Ureter (tissue), 1 donor: ENCODE data around the gene TANC1. TPM values are rescaled to one million over a fixed set of nuclear protein-coding genes. Genes with fewer than 3 reads are reported as not detected.
"Not testable (repeated sequence)": the region's sequence is repeated elsewhere in the genome, so short reads cannot be mapped to it uniquely, and the experiment has no call there.

Experiments used
- DNase-seq: peaks from one replicate; pipeline ENCODE4 v3.0.0-alpha.2; 2020; ENCODE audit warnings: low spot score
- total RNA-seq: library from RNA; stranded (reverse); gene quantifications from one replicate; pipeline ENCODE4 v1.2.4, GENCODE V29; 2023
- donor health status: DM: yes; HTN: yes; CAD: no.

TANC1 gene
- total RNA-seq, 1 donor from 2014 or later, result 62.9 TPM

DNA sequence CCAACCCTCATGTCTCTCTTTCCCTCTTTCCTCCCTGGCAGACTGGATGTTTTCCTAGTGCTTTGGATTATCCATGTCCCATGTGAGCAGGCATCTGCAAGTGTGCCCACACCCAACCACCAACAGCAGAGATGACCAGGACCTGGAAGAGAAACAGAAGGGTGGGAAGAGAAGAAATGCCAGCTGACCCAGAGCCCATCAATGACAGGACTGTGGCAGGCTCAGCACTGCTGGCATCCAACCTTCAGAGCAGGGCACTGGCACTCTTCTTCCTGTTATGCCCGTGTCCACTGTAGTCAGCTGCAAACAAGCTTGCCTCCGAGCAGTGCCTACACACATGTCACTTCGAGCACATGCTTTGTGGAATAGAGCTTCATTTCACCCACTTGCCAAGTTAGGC is 121.1 kb downstream of the TANC1 start:
- DNase-seq, result no peak

DNA sequence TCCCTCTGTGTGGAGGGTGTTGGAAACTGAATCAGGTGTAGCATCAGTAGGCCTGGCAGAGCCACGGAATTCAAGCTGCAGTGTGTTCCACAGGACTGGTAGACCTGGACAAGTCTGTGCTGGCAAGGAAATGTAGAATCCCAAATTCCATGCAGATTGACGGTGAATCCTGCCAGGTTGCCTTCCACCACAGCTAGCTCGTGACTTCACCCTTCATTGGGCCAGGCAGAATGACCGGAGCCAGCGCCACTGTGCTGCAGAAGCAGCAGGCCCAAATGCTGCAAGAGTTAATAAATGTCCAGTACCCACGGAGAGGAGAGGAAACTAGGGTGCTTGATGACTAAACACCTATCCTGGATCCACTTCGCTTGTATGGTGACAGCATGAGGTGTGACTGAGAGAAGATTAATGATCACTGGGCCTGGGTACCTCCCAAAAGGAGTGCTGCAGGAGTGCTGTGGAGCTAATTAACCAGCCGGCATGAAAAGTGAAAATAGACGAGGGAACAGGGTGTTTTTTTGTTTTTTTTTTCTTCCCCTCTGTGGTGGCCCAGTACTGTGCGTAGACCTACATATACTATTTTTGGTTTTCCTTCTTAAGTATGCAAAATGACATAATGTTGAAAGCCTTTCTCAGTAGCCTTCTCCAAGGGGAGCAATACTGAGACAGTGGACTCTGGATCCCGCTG is 122.2 kb downstream of the TANC1 start:
- DNase-seq, result no peak

DNA sequence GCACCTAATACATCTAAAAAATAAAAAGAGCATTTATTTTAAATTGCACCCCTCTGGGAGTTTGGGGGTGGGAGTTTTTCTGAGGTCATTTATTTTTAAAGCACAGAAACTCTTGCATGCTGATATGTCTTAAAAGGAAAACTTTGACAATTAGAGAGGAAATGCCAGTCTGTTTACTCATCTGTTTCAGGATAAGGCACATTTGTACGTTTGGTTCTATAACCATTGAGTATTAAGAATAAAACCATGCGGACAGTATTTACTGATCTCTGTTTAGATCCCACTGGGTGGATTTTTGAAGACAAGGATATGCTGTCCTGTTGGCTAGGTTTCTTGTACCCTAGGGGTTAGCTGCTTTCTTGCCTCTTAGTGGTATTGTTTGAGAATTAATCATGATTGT is 122.9 kb downstream of the TANC1 start:
- no peak for DNase-seq

DNA sequence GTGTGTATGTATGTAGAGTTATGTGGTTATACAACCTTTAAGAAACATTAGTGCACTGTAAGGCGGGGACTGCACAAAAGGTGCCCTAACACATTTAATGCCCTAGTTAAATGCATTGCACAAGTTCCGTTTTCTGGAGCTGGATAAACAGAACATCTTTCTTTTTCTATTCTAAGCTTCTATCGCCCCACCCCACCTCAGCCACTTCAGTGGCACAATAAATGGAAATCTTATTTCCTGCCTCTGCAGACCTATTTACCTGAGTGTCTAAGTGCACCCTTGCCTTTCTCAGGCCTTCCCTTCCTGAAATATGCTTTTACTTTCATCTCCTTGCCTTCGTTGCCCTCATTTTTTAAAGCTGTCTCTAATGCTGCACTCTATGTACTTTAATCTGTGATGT is 123.5 kb downstream of the TANC1 start:
- DNase-seq, result no peak

DNA sequence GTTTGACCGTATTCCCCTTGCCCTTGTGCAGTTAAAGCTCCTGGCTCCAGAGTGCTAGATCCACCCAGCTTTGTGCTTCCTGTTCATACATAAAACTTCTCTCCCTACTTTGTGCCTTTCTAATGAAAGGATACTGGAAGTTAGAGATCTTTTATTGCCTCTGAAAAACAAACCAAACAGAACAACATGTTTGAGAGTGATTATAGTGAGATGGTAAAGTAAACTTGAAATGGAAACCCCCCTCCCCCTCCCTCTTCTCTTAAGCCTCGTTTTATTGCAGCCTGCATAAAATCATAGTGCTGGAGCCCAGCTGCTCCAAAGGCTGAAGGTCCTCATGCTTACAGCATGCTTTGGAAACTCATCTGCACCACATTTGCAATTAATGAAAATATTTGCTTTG is 125.1 kb downstream of the TANC1 start:
- no peak for DNase-seq

DNA sequence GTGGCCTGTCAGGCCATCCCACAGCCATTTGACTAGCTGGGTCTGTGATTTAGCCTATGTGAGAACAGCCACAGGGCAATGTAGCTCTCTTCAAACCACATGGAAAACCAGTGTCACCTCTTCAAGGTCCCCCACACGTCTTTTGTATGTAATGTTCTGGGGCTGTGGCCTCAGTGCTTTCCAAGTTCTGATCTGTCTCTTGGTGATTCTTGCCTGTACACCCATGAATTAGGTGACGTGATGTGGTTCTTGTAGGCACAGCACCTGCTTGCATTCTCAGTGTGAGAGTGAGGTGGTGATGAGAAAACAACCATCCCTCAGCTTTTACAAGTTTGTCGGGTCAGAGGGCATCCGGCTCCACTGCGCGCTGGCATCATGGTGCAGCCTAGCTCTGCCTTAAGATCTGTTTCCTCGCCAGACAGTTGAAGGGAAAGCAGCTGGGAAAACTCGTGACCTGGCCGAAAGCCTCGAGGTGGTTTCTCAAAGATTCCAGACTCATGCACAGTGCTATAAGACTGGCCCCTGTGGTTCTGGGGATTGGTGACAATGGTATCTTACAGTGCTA is 125.8 kb downstream of the TANC1 start:
- peak; percentile 79 for DNase-seq

DNA sequence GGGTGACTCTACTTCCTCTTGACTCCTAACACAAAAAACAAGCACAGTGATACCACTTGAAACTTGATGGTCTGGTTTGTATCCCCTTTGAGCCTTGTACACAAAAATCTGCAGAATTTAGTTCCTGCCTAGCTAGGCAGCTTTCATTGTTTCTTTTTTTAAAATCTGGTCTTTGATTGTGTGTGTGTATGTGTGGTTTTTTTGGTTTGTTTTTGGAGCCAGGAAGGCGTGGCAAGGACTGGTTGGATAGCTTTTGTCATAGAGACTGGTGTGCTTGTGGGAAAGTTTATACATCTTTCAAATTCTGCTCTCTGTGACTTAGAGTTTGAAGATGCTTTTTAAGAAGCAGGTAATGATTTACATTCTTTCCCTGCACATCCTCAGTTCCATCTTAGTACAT is 127.4 kb downstream of the TANC1 start:
- no peak for DNase-seq

DNA sequence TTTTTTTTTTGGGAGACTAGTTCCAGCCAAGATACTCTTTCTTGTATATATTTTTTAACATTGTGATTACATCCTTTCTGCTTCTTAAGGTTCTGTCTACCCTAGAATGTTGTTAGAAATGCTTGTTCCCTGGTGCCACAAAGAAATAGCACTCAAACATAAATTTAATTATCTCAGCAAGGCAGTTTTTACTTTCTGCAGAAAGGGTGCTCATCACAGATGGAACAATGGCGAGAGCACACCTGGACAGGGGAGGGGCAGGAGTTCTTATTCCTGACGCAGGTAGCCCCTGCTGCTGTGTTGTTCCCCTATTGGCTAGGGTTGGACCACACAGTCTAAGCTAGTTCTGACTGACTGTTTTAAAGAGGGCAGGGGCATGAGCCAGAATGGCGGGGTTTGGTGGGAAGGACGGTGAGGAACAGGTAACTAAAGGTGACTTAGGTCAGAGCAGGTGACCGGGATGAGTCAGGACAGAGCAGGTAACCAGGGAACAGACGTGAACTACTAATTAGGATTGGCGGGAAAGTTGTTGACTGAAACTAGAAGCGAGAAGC is 127.9 kb downstream of the TANC1 start:
- DNase-seq, result not testable (repeated sequence)

DNA sequence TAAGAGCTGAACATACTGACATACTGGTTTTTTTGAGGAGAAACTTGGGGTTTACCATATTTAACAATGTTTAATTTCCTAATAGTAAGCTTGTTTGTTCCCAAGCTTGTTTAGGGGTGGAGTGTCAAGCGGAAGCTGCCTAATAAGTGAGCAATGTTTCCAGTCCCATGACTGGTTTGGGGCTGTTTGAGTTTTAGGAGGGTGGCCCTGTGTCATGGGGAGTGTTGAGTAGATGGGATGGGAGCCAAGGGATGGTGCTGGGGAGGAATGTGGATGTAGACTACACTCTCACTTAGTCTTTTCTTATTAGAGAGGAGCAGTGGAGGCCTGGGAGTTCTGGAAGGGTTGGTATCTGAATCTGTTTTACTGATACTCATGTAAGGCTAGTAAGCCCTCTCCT is 128.5 kb downstream of the TANC1 start:
- DNase-seq, result no peak

DNA sequence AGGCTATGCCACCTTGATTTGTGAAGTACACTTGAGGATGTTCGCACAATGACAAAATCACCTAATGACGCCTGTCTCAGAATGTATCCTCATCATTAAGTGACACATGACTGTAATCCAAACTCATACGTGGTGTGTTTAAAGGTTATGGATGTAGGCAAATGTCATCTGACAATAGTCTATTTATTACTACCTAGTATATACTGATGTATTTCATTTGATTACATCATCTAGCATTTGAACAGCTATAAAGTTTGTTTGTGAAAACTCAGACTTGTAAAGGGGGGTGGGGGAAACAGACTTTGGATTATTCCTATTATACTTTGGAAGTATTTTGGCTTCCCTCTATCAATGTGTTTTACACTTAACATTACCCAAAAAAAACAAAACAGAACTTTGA is 129.9 kb downstream of the TANC1 start:
- DNase-seq, result no peak

DNA sequence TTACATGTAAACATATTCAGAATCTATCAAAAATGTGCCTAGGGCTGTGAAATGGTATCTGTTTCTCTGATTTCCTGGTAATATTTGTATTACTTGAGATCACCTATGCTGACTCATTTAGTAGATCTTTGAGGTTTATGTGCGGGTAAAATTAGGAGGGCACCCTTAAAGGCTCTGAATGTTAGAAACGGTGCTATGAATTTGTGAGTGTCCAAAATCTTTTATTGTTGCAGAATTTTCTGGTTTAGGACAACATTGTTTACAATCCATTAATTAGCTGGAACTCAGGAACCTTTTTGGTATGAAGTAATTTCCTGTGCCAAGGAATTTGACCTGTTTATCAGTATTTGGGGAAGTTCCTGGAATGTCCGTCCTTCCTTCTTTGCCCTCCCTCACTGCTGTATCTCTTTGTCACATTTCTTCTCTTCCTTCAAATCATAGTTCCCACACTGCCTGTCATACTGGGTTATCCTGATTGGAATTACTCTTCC is 130.5 kb downstream of the TANC1 start:
- DNase-seq, result no peak

DNA sequence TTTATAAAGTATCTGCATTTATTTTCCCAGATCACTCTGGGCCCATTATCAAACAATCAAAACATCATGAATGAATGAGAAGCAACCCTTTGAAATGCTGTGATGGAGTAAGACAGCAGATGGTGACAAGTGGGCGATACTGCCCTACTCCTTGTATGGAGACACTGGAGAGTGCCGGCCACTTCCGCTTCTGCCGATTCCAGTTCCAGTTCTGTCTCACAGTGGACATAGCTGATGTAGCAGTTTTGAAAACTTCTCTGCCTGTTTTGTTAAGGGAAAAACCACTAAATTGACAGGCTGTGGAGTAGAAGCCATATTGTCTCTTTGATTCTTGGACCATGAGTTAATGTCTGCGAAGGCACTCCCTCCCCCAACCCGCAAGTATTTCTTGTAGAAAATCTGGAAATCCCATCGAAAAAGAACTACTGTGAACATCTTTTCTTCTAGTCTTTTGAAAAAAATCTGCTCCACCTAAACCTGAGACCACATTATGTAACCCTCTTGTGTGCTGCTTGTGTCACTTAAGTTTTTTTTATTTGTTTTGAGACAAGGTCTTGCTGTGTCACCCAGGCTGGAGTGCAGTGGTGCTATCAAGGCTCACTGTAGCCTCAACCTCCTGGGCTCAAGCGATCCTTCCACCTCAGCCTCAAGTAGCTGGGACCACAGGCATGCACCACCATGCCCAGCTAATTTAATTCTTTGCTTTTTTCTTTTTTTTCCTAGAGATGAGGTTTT is 133.5 kb downstream of the TANC1 start:
- no peak for DNase-seq

DNA sequence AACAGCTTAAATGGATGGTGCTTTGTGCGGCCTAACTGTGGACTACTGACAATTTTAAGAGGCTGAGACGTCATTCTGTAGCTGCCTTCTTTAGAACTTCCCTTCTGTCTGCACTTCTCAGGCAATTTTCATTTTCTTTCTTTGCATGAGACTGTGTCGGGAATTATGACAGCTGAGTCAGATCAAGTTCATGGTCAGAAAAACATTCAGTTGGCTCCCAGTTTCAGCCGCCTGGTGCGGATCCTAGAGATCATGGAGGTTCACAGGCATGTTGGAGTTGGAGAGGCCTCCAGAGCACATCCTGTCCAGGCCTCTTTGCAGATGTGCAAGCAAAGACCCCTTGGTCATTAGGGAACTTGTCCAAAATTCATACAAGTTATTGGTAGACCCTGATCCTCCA is 135.0 kb downstream of the TANC1 start:
- no peak for DNase-seq

DNA sequence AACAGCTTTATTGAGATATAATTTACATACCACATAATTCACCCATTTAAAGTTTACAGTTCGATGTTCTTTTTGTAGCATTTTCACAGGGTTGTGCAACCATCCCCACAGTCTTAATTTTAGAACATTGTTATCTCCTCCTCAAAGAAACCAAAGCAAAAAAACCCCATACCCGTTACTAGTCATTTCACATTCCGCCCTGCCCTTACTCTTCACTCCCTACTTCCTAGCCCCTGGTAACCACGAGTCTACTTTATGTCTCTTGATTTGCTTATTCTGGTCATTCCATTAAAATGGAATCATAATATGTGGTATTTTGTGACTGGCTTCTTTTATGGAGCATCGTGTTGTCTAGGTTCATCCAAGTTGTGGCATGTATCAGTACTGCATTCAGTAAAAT is 137.7 kb downstream of the TANC1 start:
- no peak for DNase-seq

DNA sequence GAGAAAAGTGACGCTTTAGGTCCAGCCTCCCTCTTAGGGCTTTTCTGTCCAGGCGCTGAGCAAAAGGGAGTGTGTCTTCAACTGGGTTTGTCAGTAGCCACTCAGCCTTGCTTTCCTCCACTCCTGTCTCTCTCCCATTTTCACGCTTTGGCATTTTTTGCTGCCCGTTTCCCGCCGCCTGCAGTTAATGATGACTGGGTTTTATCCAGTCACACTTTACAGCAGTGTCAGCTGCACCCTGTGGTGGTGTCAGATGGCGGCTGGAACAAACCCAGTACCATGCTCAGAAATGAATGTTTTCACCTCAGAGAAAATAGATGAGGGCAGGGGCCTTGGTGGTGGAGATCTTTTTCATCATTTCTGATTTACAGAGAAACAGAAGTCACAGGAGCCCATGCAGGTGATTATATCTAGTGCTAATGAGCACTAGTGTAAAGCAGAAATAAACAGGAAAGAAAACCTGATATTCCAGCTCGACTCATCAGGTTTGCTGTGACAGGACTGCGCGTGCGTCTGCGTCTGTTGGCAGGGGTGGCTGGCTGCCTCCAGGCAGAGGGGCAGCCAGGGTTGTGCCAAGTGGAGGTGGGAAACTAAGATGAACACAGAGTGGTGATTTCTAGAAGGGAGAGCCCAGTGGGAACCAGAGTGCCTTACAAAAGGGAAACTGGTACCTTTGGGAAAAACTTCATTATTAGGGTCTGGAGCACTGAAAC is 139.9 kb downstream of the TANC1 start:
- no peak for DNase-seq

DNA sequence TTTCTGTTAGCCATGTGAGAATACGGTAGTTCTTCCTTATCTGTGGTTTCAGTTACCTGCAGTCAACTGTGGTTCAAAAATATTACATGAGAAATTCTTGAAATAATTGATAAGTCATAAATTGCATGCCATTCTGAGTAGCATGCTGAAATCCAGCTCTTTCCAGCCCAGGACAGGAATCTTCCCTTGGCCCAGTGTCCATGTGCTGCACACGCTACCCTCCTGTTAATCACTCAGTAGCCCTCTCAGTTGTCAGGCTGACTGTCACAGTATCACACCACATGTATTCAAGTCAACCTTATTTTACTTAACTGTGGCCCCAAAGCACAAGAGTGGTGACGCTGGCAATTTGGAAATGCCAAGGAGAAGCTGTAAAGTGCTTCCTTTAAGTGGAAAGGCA is 141.1 kb downstream of the TANC1 start:
- DNase-seq, result no peak

DNA sequence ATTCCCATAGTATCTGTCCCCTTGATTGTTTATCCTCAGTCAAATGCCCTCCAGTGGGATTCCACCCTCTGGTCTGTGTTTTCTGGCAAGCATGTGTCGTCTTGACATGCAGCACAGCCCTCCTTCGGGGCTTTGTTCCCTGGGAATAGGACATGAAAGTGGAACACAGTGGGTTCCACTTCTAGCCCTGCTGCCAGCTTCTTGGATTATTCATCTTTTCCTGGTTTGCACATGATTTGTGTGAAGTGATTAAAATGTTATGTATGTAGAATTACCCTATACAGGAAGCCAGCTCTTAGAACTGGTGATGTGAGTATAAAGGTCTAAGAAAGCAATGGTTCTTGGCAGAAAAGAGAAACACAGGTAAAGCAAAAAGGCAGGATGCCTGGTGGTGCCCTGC is 142.3 kb downstream of the TANC1 start:
- no peak for DNase-seq

DNA sequence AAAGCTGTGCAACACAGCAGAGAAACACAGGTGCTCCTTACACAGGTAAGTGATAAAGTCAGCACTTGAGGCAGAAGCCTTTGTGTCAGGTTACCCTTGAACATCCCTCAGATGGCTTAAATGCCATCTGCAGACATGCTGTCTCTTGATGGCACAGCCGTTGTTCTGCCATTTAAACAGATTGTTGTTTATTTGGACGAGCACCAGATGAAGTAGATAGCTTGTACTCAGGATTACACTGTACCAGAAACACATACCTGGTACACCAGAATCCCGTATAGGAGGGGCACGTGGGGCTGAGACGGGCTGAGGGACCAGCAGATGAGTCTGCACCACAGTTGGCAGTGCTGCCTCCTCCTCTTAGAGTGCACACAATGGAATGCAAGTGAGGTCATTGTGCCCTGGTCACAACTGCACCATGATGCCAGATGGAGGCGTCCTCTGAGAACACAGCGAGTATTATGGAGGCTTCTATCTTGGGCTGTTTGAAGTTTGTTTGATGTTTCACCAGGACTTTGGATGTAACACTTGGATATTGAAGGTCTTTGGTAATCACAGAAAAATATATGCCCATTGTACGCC is 143.0 kb downstream of the TANC1 start:
- DNase-seq, result no peak

DNA sequence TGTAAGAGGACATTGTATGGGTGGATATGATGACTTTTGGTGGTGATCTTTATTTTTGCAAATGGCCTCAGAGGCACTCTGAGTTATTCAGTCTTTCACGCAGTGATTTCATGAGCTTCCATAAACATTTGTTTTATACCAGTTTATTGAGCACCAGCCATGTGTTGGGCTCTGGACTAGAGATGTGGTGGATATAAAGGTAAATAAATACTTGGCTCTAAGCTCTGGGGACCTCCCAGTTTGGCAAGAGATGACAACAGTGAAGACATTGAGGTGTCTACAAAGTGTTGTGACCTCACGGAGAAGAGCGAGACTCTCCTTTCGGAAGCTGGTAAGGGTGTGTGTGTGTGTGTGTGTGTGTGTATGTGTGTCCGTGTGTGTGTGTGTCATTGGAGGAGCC is 146.4 kb downstream of the TANC1 start:
- no peak for DNase-seq

DNA sequence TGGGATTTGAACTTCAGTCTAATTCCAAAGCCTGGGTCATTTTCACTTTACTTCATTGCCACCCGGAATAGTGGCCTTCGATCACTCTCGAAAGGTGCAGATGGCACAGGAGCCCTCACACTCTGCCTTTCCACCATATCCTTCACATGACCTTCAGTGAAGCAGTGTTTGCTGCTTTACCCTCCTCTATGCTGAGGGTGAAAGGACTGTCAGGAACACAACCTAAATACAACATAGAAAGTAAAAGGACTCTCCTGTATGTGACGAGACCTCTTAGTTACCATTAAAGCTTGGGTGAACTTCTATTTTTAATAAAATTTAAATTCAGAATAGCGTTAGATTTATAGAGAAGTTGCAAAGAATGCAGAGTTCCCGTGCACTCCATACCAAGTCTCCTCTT is 148.5 kb downstream of the TANC1 start:
- DNase-seq, result no peak

DNA sequence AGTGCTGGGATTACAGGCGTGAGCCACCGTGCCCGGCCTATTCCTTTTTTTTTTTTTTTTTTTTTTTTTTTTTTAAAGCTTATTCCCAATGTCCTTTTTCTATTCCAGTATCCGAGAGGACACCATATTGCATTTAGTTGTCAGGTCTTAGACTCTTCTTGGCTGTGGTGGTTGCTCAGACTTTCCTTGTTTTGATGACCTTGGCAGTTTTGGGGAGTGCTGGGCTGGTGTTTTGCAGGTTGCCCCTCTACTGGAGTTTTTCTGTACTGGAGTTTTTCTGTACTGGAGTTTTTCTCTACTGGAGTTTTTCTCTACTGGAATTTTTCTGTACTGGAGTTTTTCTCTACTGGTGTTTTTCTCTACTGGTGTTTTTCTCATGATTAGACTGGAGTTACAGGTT is 149.2 kb downstream of the TANC1 start:
- DNase-seq, result no peak
